Psoas muscle (tissue), 8 donors: ENCODE results near the gene PMF1. TPM values are rescaled to one million over a fixed set of nuclear protein-coding genes. Genes with fewer than 3 reads are reported as not detected.
A peak's percentile ranks its signal among the peaks of the same experiment; 100 is the strongest.

Experiments
- ATAC-seq, 4 donors: fragments of 200-7000 bp; cut with Tn5 transposase; one replicate each; pipeline ENCODE4 v1.9.1; 2020; ENCODE audit warnings: moderate library complexity in 3 of 4, mild to moderate bottlenecking in 2 of 4
- DNase-seq, 2 donors: peaks; one replicate each; pipeline ENCODE4 v3.0.0-alpha.2; 2020
- H3K27ac ChIP-seq: fragments of 200-600 bp; one replicate; pipeline ENCODE4 v1.8.0; 2022
- H3K27me3 ChIP-seq, 3 donors: fragments of 200-600 bp in 1 of 3; one replicate each; pipeline versions ENCODE4 v1.6.1 to v1.8.0; 2013 to 2022; ENCODE audit warnings: low read length in 2 of 3, mild to moderate bottlenecking in 2 of 3, moderate library complexity in 1 of 3; ENCODE audit not compliant: insufficient read depth in 3 of 3
- H3K36me3 ChIP-seq, 2 donors: fragments of 200-600 bp in 1 of 2; one replicate each; pipeline versions ENCODE4 v1.6.1 to v1.8.0; 2013 to 2022; ENCODE audit warnings: low read depth in 1 of 2, mild to moderate bottlenecking in 1 of 2, moderate library complexity in 1 of 2; ENCODE audit not compliant: insufficient read depth in 1 of 2
- H3K4me1 ChIP-seq: fragments of 200-600 bp; one replicate; pipeline ENCODE4 v1.8.0; 2022
- H3K4me3 ChIP-seq: fragments of 200-600 bp; one replicate; pipeline ENCODE4 v1.8.0; 2022; ENCODE audit warnings: mild to moderate bottlenecking
- H3K9me3 ChIP-seq: fragments of 200-600 bp; one replicate; pipeline ENCODE4 v1.8.0; 2022
- CTCF ChIP-seq: fragments of 200-600 bp; IDR thresholded peaks from one replicate; pipeline ENCODE4 v1.8.0; 2022; ENCODE audit warnings: antibody characterized with exemption
- WGBS, 3 donors: extraction: QIAGEN DNeasy Blood & Tissue Kit; methylation state at CpG; one replicate each; pipeline versions ENCODE4 v1.1.6 to v1.1.7; 2013; 5-methylcytosine and 5-hydroxymethylcytosine counted together
- intact Hi-C, 2 donors: fragments of 100-400 bp; cut with DNase I; formaldehyde crosslinking; loops; one replicate each; pipeline versions ENCODE4 v1.11.0 to v1.14.2; 2022
- polyA plus RNA-seq, 3 donors: library from polyadenylated mRNA; stranded (reverse); fragments of 200-250 nt; gene quantifications; one replicate each; pipeline ENCODE4 v1.2.3, GENCODE V29; 2013
- total RNA-seq, 4 donors: library from RNA; stranded (reverse); fragmentation: NEBNext Ultra II Directional in 2 of 4; extraction: Animal tissue kit (Norgen Biotek cat#: 25700) in 2 of 4; gene quantifications; one replicate each; pipeline versions ENCODE4 v1.2.1 to v1.2.4, GENCODE V29; 2021 to 2023
- donor health status: healthy with polysubstance abuse.
- donor health status: DM: no; HTN: no; CAD: no; lungs with moderate emphysema.
- donor health status: Bipolar disorder and iron deficiency.
- donor health status: healthy.
- donor health status: DM: yes; HTN: yes; CAD: no.
- donor health status: DM: no; HTN: no; CAD: no.
- donor health status: DM: no; HTN: no; CAD: no.
- donor health status: DM: yes; HTN: yes; CAD: no.

PMF1 gene
- total and polyA plus RNA-seq, 7 donors, result 47.9 to 93.4 (median 72.1) TPM

- no peak for DNase-seq
- intact Hi-C loops, result no loop called here
- Histone ChIP-seq H3K36me3 (peaks cover 7 to 20% of the 10 kb centered on the region in 2 donors), H3K4me1 (peaks cover 36% of the 10 kb centered on the region), H3K27me3 (no peaks in the 10 kb centered on the region), H3K4me3 (peak overlapping the region; percentile 100), H3K27ac (peak overlapping the region; percentile 91), H3K9me3 (no peaks in the 10 kb centered on the region)
- WGBS, 3 donors, result 56 to 63% (median 57%) methylated on average over 7 of the region's 7 CpGs
- peak in 1 of 4 donors; percentile 31 for ATAC-seq
- no peak for TF ChIP-seq CTCF
Measured at GRCh38 chr1:156193208-156193487, 19.7 kb upstream of the PMF1 start.

GRCh38 chr1:156193488-156194299 lies 19.1 kb upstream of the PMF1 start, which contains the start of gene SLC25A44:
Gene SLC25A44, plus strand, starts transcription at chr1:156194104. Its CDS starts 5,744 bp downstream, at chr1:156199848.
- 1 to 4% (median 1%) methylated on average over 59 of the region's 59 CpGs for WGBS, 3 donors
- H3K9me3 ChIP-seq, result no peaks in the 10 kb centered on the region
- intact Hi-C loops, result no loop called here
- H3K4me3 ChIP-seq, result peak within 1 kb of the TSS; percentile 100
- peaks cover 36% of the 10 kb centered on the region for H3K4me1 ChIP-seq
- ATAC-seq (peak; percentile 98 to 100 (median 99)), DNase-seq (peak; percentile 95 to 98)
- no peaks in the 10 kb centered on the region for H3K27me3 ChIP-seq
- peaks cover 7 to 20% of the 10 kb centered on the region in 2 donors for H3K36me3 ChIP-seq
- H3K27ac ChIP-seq, result peak within 1 kb of the TSS; percentile 91
- TF ChIP-seq CTCF, result peak; percentile 56

- peak in 1 of 4 donors; percentile 18 for ATAC-seq
- Histone ChIP-seq H3K27ac (peak overlapping the region; percentile 91), H3K27me3 (no peaks in the 10 kb centered on the region), H3K36me3 (peaks cover 7 to 20% of the 10 kb centered on the region in 2 donors), H3K4me1 (peaks cover 36% of the 10 kb centered on the region), H3K9me3 (no peaks in the 10 kb centered on the region), H3K4me3 (peak overlapping the region; percentile 100)
- no peak for TF ChIP-seq CTCF
- intact Hi-C loops, result no loop called here
- no peak for DNase-seq
- WGBS, 3 donors, result 8 to 12% (median 9%) methylated on average over 14 of the region's 14 CpGs
Measured at GRCh38 chr1:156194300-156194652, 18.5 kb upstream of the PMF1 start.

- WGBS, 3 donors, result 61 to 73% (median 65%) methylated on average over 4 of the region's 4 CpGs
- H3K4me1 ChIP-seq, result peaks cover 36% of the 10 kb centered on the region
- no peaks in the 10 kb centered on the region for H3K27me3 ChIP-seq
- no peak for DNase-seq
- ATAC-seq, result no peak
- peaks cover 10 to 34% of the 10 kb centered on the region in 2 donors for H3K36me3 ChIP-seq
- intact Hi-C loops, result loop anchor here in 1 of 2 donors (2.0 kb wide), 1 partner anchor 17 kb away; the partner anchor contains the start of gene PMF1
- no peak for TF ChIP-seq CTCF
- H3K27ac ChIP-seq, result no peak overlapping the region
- H3K9me3 ChIP-seq, result no peaks in the 10 kb centered on the region
- no peak overlapping the region for H3K4me3 ChIP-seq
Measured at GRCh38 chr1:156195853-156196252, 17.0 kb upstream of the PMF1 start.
